ENCODE data around the gene PLAAT4.
"Not testable (repeated sequence)": the region's sequence is repeated elsewhere in the genome, so short reads cannot be mapped to it uniquely, and the experiment has no call there.

Gene PLAAT4

GRCh38 chr11:63573881-63574855, 37.6 kb downstream of the PLAAT4 start:
- peak; percentile 47 for DNase-seq (ENCODE audit: low spot score)

GRCh38 chr11:63574856-63575602, 38.4 kb downstream of the PLAAT4 start:
- DNase-seq (ENCODE audit: low spot score) = no peak

GRCh38 chr11:63578882-63579281, 42.3 kb downstream of the PLAAT4 start:
- not testable (repeated sequence) for DNase-seq (ENCODE audit: low spot score)

GRCh38 chr11:63581224-63581623, 44.6 kb downstream of the PLAAT4 start:
- DNase-seq (ENCODE audit: low spot score) = not testable (repeated sequence)

GRCh38 chr11:63583357-63583677, 46.7 kb downstream of the PLAAT4 start:
- DNase-seq (ENCODE audit: low spot score) = peak; percentile 64

GRCh38 chr11:63586451-63587166, 50.0 kb downstream of the PLAAT4 start:
- DNase-seq (ENCODE audit: low spot score) = no peak

GRCh38 chr11:63589000-63589399, 52.4 kb downstream of the PLAAT4 start:
- DNase-seq (ENCODE audit: low spot score) = no peak

GRCh38 chr11:63590024-63590788, 53.6 kb downstream of the PLAAT4 start:
- no peak for DNase-seq (ENCODE audit: low spot score)

GRCh38 chr11:63592975-63593395, 56.4 kb downstream of the PLAAT4 start:
- DNase-seq (ENCODE audit: low spot score) = peak; percentile 17

GRCh38 chr11:63595296-63595695, 58.7 kb downstream of the PLAAT4 start:
- DNase-seq (ENCODE audit: low spot score) = peak; percentile 39
